CD4-positive, CD25-positive, alpha-beta regulatory T cell (primary cell): ENCODE measurements around the gene GALT. TPM values are rescaled to one million over a fixed set of nuclear protein-coding genes. Genes with fewer than 3 reads are reported as not detected.

Experiments
- ATAC-seq, 2 donors: fragments of 150-1000 bp; cut with Tn5 transposase; one replicate each; pipeline ENCODE4 v1.10.0; 2021; ENCODE audit warnings: low read depth in 2 of 2, moderate number of reproducible peaks in 2 of 2, moderate library complexity in 1 of 2
- DNase-seq, 3 donors: peaks; one replicate each; pipeline versions ENCODE4 v3.0.0 to v3.0.0-alpha.2; 2012 to 2022; ENCODE audit warnings: mixed read lengths in 1 of 3
- H3K27ac ChIP-seq: one replicate; pipeline ENCODE4 v1.7.0; 2013; ENCODE audit warnings: mild to moderate bottlenecking, low read length; ENCODE audit not compliant: insufficient read depth, poor library complexity, severe bottlenecking
- H3K27me3 ChIP-seq: one replicate; pipeline ENCODE4 v1.7.0; 2013; ENCODE audit warnings: low read length; ENCODE audit not compliant: control insufficient read depth, insufficient read depth
- H3K36me3 ChIP-seq: one replicate; pipeline ENCODE4 v1.7.0; 2013; ENCODE audit warnings: mild to moderate bottlenecking, low read length, moderate library complexity; ENCODE audit not compliant: control insufficient read depth, insufficient read depth
- H3K4me1 ChIP-seq: 2 replicates; pipeline ENCODE4 v1.7.0; 2013; ENCODE audit warnings: mild to moderate bottlenecking, low read length; ENCODE audit not compliant: insufficient read depth, control insufficient read depth, poor library complexity, severe bottlenecking
- H3K4me3 ChIP-seq: one replicate; pipeline ENCODE4 v1.7.0; 2013; ENCODE audit warnings: low read depth, mild to moderate bottlenecking, low read length, moderate library complexity
- H3K9me3 ChIP-seq, 2 experiments: 1 replicate in 1 of 2; 2 replicates in 1 of 2; pipeline ENCODE4 v1.7.0; 2013; ENCODE audit warnings: low read length in 2 of 2, mild to moderate bottlenecking in 1 of 2, moderate library complexity in 1 of 2; ENCODE audit not compliant: control insufficient read depth in 2 of 2
- H3K27ac Mint-ChIP-seq, 3 donors: one replicate each; pipeline ENCODE4 v1.8.0; 2020 to 2022; ENCODE audit warnings: mild to moderate bottlenecking in 3 of 3, mixed read lengths in 3 of 3, moderate library complexity in 2 of 3
- H3K27me3 Mint-ChIP-seq: one replicate; pipeline ENCODE4 v1.8.0; 2022; ENCODE audit warnings: mild to moderate bottlenecking, mixed read lengths
- H3K36me3 Mint-ChIP-seq: one replicate; pipeline ENCODE4 v1.8.0; 2020; ENCODE audit warnings: mixed read lengths
- H3K4me1 Mint-ChIP-seq, 4 donors: one replicate each; pipeline ENCODE4 v1.8.0; 2020 to 2022; ENCODE audit warnings: mixed read lengths in 4 of 4, mild to moderate bottlenecking in 1 of 4
- H3K4me3 Mint-ChIP-seq, 4 donors: one replicate each; pipeline ENCODE4 v1.8.0; 2020 to 2022; ENCODE audit warnings: mild to moderate bottlenecking in 4 of 4, mixed read lengths in 4 of 4, moderate library complexity in 3 of 4
- H3K9me3 Mint-ChIP-seq, 7 donors: one replicate each; pipeline ENCODE4 v1.8.0; 2020 to 2022; ENCODE audit warnings: mixed read lengths in 7 of 7, mild to moderate bottlenecking in 3 of 7, moderate library complexity in 2 of 7
- polyA plus RNA-seq, 4 donors: library from polyadenylated mRNA; unstranded; fragments of 300-500 nt; fragmentation: Illumina TruSeq; gene quantifications; one replicate each; pipeline ENCODE4 v1.2.3, GENCODE V29; 2021
- total RNA-seq: library from RNA; stranded (reverse); gene quantifications from one replicate; pipeline ENCODE4 v1.2.3, GENCODE V29; 2022

Gene GALT
- total and polyA plus RNA-seq, 5 donors from 2014 or later: 56.1 to 222 (median 61.1) TPM

DNA sequence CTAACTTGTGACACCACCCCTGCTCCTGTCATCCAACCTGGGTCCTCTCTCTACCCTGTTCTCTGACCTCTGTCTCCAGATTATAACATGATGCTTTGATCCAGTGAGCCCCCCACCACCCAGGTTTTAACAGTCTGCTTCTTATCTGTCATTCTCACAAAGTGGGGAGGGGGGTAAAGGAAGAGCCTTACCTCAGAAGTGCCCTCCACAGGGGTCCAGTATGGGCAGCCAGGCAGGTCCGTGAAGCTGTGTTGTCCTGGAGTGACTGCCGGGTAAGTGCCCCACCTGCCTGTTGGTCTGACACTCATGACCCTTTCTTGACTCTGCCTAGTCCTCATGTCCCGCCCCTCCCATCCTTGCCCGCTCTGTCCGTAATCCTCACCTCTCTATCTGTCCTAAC, 8.9 kb downstream of the GALT start:
- Mint-ChIP-seq H3K9me3 (no peaks in the 10 kb centered on the region), H3K36me3 (peaks cover under 1% of the 10 kb centered on the region), H3K27me3 (no peaks in the 10 kb centered on the region), H3K4me3 (no peak overlapping the region), H3K4me1 (peaks cover 9 to 29% (median 27%) of the 10 kb centered on the region in 4 donors), H3K27ac (peak overlapping the region in 1 of 3 donors; percentile 44)
- Histone ChIP-seq H3K27me3 (no peaks in the 10 kb centered on the region), H3K9me3 (no peaks in the 10 kb centered on the region), H3K4me3 (no peak overlapping the region), H3K27ac (no peak overlapping the region), H3K4me1 (no peaks in the 10 kb centered on the region), H3K36me3 (peaks cover 13% of the 10 kb centered on the region)
- ATAC-seq (no peak), DNase-seq (no peak)

DNA sequence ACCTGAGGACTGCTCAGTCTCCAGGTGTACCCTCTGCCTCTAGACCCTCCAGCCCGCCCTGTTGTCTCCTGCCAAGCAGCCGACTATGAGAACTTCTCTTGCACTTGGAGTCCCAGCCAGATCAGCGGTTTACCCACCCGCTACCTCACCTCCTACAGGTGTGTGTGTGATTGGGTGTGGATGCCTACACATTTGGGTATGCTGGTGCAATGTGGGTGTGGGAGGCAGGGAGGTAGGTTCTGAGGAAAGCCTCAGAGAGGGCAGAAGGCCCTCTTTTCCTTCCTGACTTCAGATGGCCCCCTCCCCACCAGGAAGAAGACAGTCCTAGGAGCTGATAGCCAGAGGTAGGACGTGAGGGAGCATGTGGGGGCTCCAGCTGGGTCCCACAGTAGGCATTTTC, 10.5 kb downstream of the GALT start:
- peak overlapping the region in 1 of 3 donors; percentile 25 for H3K27ac Mint-ChIP-seq
- no peak for ATAC-seq

GRCh38 chr9:34658461-34658860, 12.0 kb downstream of the GALT start:
- no peaks in the 10 kb centered on the region for H3K9me3 Mint-ChIP-seq
- DNase-seq: no peak
- peaks cover 0 to 28% (median 27%) of the 10 kb centered on the region in 4 donors for H3K4me1 Mint-ChIP-seq
- no peak overlapping the region for H3K4me3 Mint-ChIP-seq
- H3K4me3 ChIP-seq: no peak overlapping the region
- ATAC-seq: no peak
- H3K36me3 Mint-ChIP-seq: peaks cover 9% of the 10 kb centered on the region
- no peaks in the 10 kb centered on the region for H3K27me3 ChIP-seq
- no peaks in the 10 kb centered on the region for H3K27me3 Mint-ChIP-seq
- H3K4me1 ChIP-seq: peaks cover 17% of the 10 kb centered on the region
- no peaks in the 10 kb centered on the region for H3K9me3 ChIP-seq
- no peaks in the 10 kb centered on the region for H3K36me3 ChIP-seq
- no peak overlapping the region for H3K27ac ChIP-seq
- H3K27ac Mint-ChIP-seq: no peak overlapping the region

More for the DNA sequence above, 10.5 kb downstream of the GALT start:
- H3K4me3 Mint-ChIP-seq: no peak overlapping the region
- peaks cover 9% of the 10 kb centered on the region for H3K36me3 Mint-ChIP-seq
- H3K4me1 ChIP-seq: peaks cover 3% of the 10 kb centered on the region
- no peak overlapping the region for H3K27ac ChIP-seq
- no peaks in the 10 kb centered on the region for H3K36me3 ChIP-seq
- H3K27me3 ChIP-seq: no peaks in the 10 kb centered on the region
- H3K4me3 ChIP-seq: no peak overlapping the region
- peaks cover 9 to 28% (median 26%) of the 10 kb centered on the region in 4 donors for H3K4me1 Mint-ChIP-seq
- no peak for DNase-seq
- H3K9me3 Mint-ChIP-seq: no peaks in the 10 kb centered on the region
- H3K27me3 Mint-ChIP-seq: no peaks in the 10 kb centered on the region
- no peaks in the 10 kb centered on the region for H3K9me3 ChIP-seq

DNA sequence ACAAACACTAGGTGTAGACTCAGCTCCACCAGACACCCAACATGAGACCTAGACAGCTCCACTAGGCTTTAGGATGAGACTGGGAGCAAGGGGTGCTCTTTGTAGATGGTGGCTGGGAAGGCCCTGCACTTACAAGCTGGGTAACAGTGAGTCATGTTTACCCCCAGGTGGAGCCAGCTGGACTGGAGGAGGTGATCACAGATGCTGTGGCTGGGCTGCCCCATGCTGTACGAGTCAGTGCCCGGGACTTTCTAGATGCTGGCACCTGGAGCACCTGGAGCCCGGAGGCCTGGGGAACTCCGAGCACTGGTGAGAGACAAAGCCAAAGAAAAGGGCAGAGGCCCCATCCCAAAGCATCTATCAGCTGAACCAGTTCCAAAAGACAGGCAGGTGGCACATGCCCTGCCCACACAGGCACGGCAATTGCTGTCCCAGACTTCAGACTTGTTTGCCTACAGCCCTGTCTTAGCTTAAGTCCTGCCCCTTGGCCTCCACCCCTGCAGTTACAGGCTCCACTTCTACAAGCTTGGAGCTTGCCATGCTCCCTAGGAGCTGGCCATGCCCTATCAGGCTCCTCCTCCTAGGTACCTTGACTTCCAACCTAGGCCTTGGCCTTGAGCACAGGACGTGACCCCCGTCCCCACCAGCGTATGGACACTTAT, 13.2 kb downstream of the GALT start:
- DNase-seq: no peak
- H3K4me3 Mint-ChIP-seq: no peak overlapping the region
- H3K36me3 Mint-ChIP-seq: peaks cover 9% of the 10 kb centered on the region
- no peaks in the 10 kb centered on the region for H3K27me3 Mint-ChIP-seq
- no peaks in the 10 kb centered on the region for H3K9me3 Mint-ChIP-seq
- peaks cover 5 to 41% (median 38%) of the 10 kb centered on the region in 4 donors for H3K4me1 Mint-ChIP-seq
- no peak overlapping the region for H3K27ac Mint-ChIP-seq
- H3K9me3 ChIP-seq: no peaks in the 10 kb centered on the region
- no peak for ATAC-seq
- H3K27me3 ChIP-seq: no peaks in the 10 kb centered on the region
- no peak overlapping the region for H3K4me3 ChIP-seq
- H3K4me1 ChIP-seq: peaks cover 30% of the 10 kb centered on the region
- no peak overlapping the region for H3K27ac ChIP-seq
- no peaks in the 10 kb centered on the region for H3K36me3 ChIP-seq

DNA sequence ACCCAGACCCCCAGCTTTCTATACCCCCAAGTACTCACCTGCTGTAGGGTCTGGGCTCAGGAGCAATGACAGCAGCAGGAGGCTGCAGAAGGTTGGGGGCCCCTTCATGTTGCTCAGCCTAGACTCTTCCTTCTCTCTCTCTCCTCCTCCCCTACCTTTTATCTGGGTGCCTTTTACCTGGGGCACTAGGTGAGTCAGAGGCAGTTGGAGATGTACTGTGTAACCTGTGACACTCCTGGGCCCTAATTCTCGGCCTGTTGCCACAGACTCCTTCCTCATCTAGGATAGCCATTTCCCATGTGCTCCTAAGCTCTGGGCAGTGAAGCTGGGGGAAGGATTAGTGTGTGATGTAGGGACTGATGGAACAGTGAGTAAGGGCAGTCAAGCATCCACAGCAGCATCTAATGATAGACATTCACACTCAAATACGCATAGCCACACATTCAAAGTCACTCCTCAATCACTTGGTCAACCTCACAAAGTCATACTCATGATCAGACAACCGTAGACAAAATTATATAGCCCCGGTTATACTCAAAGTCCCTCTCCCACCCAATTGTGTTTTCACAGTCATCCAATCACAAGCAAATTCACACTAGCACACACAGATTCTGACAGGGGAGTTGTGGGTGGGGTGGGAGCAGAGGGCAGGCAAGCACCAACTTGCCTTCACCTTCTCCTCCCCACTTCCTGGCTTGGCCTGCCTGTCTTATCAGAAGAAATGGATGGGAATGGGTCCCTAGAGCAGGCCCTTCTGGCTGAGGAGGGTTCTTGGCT, 16.2 kb downstream of the GALT start, which contains the start of gene CCL27:
TSS of gene CCL27 (minus strand) at position 132 of the 777 bp plus-strand sequence. CDS start at position 108, 24 bp downstream.
- ATAC-seq: no peak
- Mint-ChIP-seq H3K4me3 (peak within 1 kb of the TSS; percentile 52 to 94 (median 88)), H3K36me3 (peaks cover 9% of the 10 kb centered on the region), H3K27me3 (peaks cover 5% of the 10 kb centered on the region), H3K4me1 (peaks cover 10 to 63% (median 36%) of the 10 kb centered on the region in 4 donors), H3K9me3 (no peaks in the 10 kb centered on the region), H3K27ac (peak within 1 kb of the TSS; percentile 88 to 97 (median 96))
- H3K9me3 ChIP-seq: no peaks in the 10 kb centered on the region
- no peaks in the 10 kb centered on the region for H3K27me3 ChIP-seq
- peaks cover 37% of the 10 kb centered on the region for H3K4me1 ChIP-seq
- peak within 1 kb of the TSS; percentile 98 for H3K27ac ChIP-seq
- no peak for DNase-seq
- no peaks in the 10 kb centered on the region for H3K36me3 ChIP-seq
- peak within 1 kb of the TSS; percentile 73 for H3K4me3 ChIP-seq

- peak overlapping the region; percentile 52 to 94 (median 88) for H3K4me3 Mint-ChIP-seq
- Histone ChIP-seq H3K4me1 (peaks cover 37% of the 10 kb centered on the region), H3K9me3 (no peaks in the 10 kb centered on the region), H3K27ac (peak overlapping the region; percentile 98), H3K27me3 (no peaks in the 10 kb centered on the region), H3K36me3 (no peaks in the 10 kb centered on the region), H3K4me3 (peak overlapping the region; percentile 73)
- peaks cover 9% of the 10 kb centered on the region for H3K36me3 Mint-ChIP-seq
- ATAC-seq: no peak
- H3K9me3 Mint-ChIP-seq: no peaks in the 10 kb centered on the region
- peak overlapping the region; percentile 88 to 97 (median 96) for H3K27ac Mint-ChIP-seq
- peaks cover 10 to 64% (median 36%) of the 10 kb centered on the region in 4 donors for H3K4me1 Mint-ChIP-seq
- DNase-seq: peak in 2 of 3 donors; percentile 17 to 77
- H3K27me3 Mint-ChIP-seq: peaks cover 5% of the 10 kb centered on the region
Measured at GRCh38 chr9:34663303-34663605, 16.8 kb downstream of the GALT start.

- ATAC-seq (peak; percentile 32 to 50), DNase-seq (peak; percentile 64 to 86 (median 65))
- H3K27ac Mint-ChIP-seq: peak overlapping the region; percentile 97 to 98 (median 97)
- peak overlapping the region; percentile 85 to 94 (median 93) for H3K4me3 Mint-ChIP-seq
- H3K27me3 Mint-ChIP-seq: peaks cover 5% of the 10 kb centered on the region
- H3K9me3 Mint-ChIP-seq: peaks cover 0 to 5% (median 3%) of the 10 kb centered on the region in 7 donors
- Histone ChIP-seq H3K27me3 (no peaks in the 10 kb centered on the region), H3K4me3 (peak overlapping the region; percentile 73), H3K9me3 (peaks cover 2 to 3% of the 10 kb centered on the region in 2 experiments), H3K27ac (peak overlapping the region; percentile 98), H3K4me1 (peaks cover 37% of the 10 kb centered on the region), H3K36me3 (no peaks in the 10 kb centered on the region)
- peaks cover 14% of the 10 kb centered on the region for H3K36me3 Mint-ChIP-seq
- peaks cover 10 to 64% (median 36%) of the 10 kb centered on the region in 4 donors for H3K4me1 Mint-ChIP-seq
Measured at GRCh38 chr9:34664281-34665066, 18.0 kb downstream of the GALT start.
